T-helper 22 cell (primary cell): ENCODE data around the gene S1PR4.
A peak's percentile ranks its signal among the peaks of the same experiment; 100 is the strongest.
"Not testable (repeated sequence)": the region's sequence is repeated elsewhere in the genome, so short reads cannot be mapped to it uniquely, and the experiment has no call there.

Experiments used
- DNase-seq: peaks from one replicate; pipeline ENCODE4 v3.0.0-alpha.2; 2020; ENCODE audit warnings: low read depth

S1PR4 gene

DNA sequence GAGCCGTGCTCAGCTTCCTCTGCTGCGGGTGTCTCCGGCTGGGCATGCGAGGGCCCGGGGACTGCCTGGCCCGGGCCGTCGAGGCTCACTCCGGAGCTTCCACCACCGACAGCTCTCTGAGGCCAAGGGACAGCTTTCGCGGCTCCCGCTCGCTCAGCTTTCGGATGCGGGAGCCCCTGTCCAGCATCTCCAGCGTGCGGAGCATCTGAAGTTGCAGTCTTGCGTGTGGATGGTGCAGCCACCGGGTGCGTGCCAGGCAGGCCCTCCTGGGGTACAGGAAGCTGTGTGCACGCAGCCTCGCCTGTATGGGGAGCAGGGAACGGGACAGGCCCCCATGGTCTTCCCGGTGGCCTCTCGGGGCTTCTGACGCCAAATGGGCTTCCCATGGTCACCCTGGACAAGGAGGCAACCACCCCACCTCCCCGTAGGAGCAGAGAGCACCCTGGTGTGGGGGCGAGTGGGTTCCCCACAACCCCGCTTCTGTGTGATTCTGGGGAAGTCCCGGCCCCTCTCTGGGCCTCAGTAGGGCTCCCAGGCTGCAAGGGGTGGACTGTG is 1.2 kb downstream of the S1PR4 start:
- no peak for DNase-seq

DNA sequence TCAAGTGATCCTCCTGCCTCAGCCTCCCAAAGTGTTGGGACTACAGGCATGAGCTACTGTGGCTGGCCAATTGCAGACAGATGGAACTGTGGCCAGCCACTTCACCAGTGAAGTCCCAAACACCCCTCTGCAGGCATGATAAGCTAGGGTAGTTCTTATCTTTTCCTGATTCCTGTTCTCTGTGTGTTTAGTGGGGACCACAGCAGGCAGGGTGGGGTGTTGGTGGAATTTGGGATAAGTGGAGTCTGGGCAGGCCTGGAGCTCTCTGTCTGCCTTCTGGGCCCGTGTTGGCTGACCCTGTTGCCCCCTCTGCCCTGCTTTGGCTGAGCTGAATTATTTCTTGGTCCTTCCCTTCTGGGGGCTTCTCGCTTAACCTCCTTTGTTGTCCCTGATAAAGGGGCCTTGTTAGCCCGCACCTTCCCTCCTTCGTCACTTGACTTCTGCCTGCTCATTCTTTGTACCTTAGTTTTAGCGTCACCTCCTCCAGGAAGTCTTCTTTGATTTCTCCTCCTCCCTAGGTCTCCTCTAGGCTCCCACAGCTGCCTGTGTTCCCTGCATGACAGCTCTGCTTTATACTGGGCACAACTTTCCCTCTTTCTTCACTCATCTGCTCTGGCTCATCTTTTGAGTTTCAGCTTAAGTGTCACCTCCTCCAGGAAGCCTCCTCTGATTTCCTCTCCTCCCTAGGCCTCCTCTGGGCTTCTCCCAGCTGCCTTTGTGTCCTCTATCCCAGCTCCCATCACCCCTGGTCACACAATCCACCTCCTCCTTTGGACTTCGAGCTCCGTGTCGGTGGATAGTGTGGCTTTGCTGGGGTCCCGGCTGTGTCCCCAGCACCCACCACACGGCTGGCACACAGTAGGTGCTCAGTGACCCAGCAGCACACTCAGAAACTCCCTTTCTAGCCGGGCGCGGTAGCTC is 5.4 kb downstream of the S1PR4 start:
- DNase-seq = no peak

DNA sequence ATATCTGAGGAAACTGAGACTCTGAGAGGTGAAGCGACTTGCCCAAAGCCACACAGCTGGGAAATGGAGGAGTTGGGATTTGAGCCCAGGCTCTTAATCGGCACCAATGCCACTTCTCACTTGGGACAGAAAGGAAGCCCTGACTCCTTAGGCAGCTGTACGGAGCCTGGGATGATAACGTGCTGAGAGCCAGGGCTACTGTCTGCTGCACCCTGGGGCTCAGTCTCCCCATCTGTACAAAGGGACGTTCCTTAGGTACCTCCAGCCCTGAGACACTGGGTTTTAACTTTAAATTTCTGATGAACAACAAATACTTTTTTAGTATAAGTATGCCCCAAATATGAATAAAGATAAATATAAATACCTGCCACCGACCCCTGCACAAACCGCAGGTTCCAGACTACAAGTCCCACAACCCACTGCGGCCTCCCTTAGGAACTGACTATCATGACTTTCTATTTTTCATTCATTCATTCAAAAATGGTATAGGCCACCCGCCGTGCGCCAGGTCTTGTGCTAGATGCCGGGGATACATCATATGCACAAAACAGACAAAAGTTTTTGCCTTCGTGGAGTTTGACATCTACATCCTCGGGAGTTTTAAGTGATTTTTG is 6.4 kb downstream of the S1PR4 start:
- DNase-seq = peak; percentile 63

DNA sequence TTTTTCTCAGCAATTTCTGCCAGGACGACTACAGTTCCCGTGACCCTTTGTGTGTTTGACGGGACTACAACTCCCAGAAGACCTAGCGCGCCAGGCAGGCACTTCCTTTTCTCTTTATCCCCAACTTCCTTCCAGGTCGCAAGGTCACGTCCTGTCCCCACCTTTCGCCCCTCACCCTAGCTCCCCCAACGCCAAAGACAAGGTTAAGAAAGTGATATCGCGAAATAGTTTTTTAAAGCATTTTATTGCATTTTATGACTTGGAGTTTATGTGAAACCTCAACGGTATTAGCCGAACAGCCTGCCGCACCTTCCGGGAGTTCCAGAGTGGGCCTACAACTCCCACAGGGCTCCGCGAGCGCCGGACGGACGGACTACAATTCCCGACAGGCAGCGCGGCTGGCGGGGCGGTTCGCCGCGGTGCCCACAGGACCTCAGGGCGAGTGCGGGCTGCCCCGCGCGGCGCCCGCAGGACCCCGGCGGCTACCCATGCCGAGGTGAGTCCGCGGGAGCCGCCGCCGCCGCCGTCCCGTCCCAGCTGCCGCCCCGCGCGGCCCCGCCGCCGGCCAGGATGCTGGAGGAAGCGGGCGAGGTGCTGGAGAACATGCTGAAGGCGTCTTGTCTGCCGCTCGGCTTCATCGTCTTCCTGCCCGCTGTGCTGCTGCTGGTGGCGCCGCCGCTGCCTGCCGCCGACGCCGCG is 7.0 kb downstream of the S1PR4 start, which contains the start of gene NCLN:
TSS of gene NCLN (plus strand) at position 470 of the 699 bp plus-strand sequence. CDS start at position 571, 101 bp downstream.
- peak; percentile 88 for DNase-seq

DNA sequence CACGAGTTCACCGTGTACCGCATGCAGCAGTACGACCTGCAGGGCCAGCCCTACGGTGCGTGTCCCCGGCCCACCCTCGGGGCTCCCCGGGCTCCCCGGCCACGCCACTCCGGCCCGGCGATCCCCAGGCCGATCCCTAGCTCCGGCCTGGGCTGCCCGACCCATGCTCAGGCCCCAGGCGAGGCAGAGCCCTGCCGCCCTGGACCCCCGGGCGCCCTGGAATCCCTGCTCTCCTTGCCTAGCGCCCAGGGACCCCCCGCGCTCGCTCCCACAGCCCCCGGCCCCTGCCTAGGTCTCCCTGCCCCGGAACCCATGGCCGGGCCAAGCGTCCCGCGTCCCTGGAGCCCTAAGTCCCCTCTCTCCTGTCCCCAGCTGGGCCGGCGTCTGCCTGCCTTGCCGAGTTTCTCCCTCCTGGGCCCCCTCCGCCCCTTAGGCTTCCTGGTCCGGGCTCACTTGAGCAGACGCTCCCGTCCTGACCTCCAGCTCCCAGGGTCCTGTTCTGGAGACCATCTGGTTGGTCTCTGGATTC is 7.7 kb downstream of the S1PR4 start:
- DNase-seq = no peak

DNA sequence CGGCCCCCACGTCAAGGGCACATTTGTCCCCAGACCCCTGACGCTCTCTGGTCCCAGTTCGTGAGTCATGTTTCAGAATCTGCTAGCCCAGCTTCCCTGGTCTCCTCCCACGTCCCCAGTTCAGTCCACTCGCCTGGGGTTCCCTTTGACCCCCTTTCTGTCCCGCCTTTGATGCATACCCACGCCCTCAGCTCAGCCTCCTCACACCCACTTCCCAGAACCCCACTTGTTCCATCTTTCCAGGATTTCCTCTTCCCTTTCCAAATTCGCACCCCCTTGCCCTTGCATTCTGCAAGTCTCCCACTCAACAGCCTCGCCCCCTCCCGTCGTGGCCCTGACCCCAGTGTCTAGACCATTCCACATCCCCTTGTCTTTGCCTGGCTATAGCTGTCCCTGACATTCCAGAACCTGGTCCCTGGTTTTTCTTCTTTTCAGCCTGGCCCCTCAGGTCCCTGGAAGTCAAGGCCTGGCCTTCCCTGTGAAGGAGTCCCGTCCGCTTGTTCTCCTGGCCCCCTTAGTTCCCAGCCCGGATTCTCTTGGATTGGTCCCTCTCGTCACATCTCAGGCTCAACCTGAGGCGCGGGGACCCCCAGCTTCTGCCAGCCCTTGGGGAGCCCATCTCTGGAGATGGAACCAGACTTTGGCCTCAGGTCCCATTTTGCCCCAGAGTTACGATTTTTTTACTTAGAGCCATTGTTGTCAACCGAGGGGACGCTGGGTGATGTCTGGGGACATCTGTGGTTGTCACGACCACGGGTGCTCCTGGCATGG is 8.5 kb downstream of the S1PR4 start:
- DNase-seq = no peak

DNA sequence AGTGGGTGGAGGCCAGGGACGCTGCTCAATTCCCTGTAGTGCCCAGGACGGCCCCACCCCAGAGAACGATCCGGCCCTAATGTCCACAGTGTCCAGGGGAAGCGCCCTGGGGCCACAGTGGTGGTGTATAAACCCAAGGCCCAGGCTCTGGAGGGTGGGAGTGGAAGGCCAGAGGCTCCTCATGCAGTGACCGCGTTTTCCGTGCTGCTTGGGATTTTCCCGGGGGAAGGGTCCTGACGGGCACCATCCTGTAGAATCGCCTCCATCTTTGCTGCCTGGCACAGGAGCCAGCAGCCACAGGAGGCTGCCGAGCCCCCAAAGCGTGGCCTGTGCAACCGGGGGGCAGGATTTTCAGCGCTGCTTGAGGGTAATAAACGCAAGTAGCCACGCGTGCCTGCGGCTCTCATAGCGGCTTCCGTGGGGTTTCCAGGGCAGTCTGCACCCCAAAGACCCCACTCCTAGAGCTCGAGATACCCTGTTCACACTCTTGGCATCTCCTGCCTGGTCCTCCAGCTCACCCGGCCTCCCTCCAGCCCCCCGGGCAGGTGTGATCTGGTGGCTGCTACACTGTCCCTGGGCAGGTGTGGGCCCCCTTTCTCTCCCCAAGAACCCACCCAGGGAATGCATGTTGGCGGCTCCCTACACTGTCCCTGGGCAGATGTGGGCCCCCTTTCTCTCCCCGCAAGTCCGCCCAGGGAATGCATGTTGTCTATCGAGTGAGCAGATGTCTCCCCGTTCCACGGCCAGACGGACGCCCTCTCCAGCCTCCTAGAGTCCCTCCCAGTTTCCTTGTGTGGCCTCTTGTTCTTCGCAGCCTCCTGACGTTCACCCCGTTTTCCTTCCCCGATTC is 9.3 kb downstream of the S1PR4 start:
- DNase-seq = no peak

DNA sequence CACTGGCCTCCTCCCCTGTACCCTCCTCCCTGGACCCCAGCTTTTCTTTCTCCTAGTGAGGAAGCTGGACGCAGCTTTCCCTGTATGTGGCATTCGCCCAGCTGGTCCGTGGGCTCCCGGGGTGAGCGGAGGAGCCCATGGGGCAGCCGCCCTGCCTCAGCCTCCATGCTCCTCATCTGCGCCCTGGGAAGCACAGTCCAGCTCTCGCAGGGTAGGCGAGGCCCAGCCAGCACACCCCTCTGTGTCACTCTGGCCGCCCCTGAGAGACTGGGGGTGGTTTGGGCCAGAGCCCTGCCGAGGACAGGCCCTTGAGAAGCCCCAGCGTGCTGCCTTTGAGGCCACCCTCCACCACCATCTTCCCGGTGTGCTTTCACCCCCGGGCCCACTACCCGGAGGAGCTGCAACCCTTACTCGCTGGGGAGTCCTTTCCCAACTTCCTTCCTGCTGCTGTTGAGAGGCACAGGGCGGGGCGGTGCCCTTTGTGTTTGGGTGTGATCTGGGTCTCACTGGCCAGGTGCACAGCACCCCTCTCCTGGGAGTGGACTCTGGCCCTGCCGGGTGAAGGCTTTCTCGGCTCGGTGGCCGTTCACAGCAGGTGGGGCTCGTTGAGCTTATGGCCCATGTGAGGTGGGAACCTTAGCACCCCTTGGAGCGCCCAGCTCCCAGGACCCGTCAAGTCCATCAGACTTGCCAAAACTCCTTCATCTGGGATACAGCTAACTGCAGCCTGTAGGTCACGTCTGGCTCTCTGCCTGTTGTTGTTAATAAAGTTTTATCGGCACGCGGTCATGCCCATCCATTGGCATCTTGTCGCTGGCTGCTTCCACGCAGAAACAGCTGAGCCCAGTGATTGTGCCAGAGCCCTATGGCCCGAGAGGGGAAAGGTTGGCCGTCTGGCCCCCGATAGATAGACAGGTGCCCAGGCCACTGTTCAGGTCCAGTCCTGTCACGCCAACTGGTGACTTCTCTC is 10.3 kb downstream of the S1PR4 start:
- DNase-seq = no peak

DNA sequence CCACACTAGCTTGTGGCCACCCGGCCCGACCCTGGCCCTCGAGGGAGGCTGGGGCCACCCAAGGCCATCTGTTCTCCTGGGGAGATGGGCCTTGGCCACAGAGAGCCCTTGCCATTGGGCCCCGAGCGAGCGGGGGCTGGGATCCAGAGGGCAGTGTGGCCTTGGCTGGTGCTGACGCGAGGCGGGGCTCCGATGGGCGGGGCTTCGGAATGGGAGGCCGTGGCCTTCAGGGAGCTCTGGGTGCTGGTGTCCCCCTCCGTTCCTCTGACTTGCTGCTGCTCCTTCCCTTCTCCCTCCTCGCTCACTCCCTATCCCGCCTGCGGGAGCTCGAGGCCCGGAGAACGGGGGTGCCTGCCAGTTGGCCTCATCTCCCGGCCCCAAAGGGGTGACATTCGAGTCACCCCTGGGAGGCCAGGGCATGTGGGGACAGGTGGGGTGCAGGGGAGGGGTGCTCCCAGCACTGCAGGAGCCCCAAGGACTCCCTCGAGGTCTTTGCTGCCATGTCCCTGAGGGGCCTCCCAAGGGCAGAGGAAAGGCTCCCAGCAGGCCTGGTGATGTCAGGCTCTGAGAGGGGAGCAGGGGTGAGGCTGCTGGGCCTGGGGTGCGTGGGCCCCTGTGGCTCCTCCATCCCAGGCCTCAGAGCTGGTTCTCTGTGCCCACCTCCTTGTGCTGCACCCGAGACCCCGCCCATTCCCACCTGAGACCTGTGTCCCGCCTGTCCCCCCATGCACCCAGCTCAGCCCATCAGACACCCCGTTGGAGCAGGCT is 11.3 kb downstream of the S1PR4 start:
- no peak for DNase-seq

DNA sequence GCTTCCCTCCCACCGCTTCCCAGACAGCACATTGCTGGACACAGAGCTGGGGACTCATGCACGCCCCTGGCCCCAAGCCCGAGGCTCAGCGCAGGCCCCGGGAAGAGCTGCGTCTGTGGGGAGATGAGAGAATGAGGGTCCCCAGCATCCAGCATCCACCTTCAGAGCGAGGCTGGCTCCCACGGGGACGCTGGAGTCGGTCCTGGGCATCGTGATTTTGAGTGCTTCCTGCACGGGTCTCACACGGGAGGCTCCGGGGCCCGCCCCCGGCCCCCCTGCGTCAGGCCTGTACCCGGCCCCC is 11.9 kb downstream of the S1PR4 start:
- DNase-seq = no peak

DNA sequence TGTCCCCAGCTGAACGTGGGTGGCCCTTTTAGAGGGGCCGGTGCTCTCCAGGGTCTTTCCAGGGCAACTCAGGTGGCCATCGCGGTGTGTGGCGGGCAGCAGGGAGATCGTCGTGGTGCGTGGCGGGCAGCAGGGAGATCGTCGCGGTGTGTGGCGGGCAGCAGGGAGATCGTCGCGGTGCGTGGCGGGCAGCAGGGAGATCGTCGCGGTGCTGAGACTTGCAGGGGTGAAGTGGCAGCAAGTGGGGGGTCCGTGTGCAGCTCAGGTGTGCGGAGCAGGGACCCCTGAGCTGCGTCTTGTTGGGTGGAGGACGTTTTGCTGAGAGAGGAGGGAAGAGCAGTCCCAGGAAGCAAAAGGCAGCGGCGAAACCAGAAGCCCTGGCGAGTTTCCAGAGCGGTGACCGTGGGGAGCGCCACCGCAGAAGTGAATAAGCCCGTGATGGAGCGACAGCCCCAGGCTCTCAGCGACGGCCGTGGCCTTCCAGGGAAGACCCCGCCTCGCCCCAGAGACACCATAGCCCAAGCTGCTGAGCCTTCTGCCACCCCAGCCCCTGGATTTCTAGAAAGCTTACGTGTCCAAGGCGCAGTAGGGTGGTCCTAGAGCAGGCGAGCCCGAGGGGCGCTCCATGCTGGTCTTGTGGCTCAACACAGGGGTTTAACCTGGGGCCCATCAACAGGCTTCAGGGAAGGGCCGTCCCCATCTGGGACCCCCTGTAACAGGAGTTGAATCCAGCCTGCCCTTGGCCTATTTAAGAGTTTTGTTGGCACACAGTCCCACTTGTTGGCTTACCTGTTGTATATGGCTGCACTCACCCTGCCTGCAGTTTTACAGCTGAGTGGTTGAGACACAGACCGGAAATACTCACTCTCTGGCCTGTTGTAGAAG is 12.6 kb downstream of the S1PR4 start:
- no peak for DNase-seq

DNA sequence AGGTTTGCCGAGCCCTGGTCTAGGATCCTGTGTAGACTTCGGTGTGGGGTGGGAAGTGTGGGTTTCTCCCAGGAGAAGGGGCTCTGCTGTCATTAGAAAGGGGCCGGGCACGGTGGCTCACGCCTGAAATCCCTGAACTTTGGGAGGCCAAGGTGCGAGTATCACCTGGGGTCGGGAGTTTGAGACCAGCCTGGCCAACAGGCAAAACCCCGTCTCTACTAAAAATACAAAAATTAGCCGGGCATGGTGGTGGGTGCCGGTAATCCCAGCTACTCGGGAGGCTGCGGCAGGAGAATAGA is 13.2 kb downstream of the S1PR4 start:
- not testable (repeated sequence) for DNase-seq

DNA sequence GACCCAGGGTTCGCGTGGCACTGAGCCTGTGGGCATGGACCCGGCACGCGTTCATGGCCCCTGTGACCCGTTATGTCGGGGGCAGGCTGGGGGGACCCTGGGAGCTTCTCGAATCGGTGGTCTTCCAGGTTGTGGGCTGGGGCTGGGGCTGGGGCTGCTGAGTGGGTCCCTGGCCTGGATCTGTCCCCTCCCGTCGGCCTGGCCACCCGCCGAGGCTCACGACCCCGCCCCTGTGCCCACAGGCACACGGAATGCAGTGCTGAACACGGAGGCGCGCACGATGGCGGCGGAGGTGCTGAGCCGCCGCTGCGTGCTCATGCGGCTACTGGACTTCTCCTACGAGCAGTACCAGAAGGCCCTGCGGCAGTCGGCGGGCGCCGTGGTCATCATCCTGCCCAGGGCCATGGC is 13.7 kb downstream of the S1PR4 start:
- no peak for DNase-seq

DNA sequence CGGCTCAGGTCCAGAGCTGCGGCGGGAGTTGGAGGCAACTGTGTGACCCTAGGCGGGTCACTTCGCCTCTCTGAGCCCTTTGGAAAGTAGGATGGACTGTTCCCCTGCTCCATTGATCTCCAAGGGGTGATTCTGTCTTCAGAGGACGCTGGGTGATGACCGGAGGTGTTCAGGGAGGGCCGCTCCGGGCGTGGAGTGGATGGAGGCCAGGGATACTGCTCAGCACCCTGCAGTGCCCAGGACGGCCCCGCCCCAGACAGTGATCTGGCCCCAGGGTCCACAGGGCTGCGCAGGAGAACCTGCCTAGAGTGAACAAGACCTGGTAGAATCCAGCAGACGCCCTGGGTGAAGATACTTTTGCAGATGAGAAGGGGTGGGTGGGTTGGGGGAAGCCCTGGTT is 14.1 kb downstream of the S1PR4 start:
- no peak for DNase-seq

DNA sequence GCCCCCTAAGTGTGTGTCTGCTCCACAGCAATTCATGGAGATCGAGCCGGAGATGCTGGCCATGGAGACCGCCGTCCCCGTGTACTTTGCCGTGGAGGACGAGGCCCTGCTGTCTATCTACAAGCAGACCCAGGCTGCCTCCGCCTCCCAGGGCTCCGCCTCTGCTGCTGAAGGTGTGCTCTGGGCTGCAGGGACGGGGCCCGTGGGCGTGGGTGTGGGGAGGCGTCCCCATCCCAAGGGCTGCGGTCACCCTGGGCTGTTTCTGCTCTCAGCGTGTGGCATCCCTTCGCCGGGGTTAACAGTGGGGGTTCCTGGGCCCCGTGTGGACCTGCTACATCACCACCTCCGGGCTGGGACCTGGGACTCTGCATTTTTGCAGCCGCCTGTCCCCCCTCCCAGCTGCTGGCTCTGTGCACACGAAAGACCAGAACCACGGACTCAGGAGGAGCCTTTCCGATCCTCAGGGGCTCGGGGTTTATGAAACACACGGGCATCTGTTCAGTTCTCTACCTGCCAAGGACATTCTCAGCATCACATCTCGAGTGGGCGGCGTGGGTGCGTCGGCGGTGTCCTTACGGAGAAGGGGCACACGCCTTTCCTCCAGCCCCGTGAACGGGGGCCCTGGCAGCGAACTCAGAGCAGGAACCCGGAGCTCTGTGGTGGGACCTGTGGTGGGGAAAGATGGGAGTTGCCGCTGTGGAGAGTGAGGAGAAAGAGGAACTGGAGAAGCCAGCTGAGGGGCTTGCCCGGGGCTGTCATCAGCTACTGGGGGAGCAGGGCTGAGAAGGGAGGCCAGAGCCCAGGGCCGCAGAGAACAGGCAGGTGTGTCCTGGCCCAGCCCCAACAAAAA is 14.9 kb downstream of the S1PR4 start:
- DNase-seq = no peak

DNA sequence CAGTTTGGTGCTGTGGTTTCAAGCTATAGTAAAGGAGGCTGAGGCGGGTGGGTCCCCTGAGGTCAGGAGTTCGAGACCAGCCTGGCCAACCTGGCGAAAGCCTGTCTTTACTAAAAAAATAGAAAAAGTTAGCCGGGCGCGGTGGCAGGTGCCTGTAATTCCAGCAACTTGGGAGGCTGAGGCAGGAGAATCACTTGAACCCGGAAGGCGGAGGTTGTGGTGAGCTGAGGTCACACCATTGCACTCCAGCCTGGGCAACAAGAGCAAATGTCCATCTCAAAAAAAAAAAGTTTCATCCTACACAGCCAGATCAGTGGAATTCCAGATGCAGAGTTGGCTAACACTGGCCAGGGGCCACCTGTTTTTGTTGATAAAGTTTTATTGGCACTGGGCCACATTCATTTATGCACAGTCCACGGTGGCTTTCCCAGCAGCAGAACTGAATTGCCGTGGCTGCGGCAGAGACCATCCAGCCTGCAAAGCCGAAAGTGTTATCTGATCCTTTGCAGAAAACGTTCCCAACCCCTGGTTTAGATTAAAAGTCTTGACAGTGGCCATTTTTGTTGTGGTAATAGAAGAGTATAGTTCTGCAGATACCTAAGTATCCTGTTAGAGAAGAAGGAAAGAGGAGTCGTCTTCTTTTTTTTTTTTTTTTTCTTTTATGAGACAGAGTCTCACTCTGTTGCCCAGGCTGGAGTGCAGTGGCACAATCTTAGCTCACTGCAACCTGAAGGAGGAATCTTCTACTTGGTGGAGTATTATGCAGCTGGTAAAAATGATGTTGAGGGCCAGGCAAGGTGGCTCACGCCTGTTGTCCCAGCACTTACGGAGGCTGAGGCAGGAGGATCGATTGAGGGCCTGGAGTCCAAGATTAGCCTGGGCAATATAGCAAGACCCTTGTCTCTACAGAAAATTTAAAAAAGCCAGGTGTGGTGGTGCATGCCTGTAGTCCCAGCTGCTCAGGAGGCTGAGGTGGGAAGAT is 15.8 kb downstream of the S1PR4 start:
- DNase-seq = no peak
